Neural crest cell (in vitro differentiated cells): ENCODE data around the gene RCAN3. TPM values are rescaled to one million over a fixed set of nuclear protein-coding genes. Genes with fewer than 3 reads are reported as not detected.
A peak's percentile ranks its signal among the peaks of the same experiment; 100 is the strongest.

Experiments used
- DNase-seq: peaks from one replicate; pipeline ENCODE4 v3.0.0; 2021; ENCODE audit warnings: low read depth, mixed read lengths, low spot score
- H3K27ac Mint-ChIP-seq: one replicate; pipeline ENCODE4 v1.8.0; 2021; ENCODE audit warnings: mild to moderate bottlenecking, mixed read lengths; ENCODE audit not compliant: unreplicated experiment
- H3K27me3 Mint-ChIP-seq: 2 replicates; pipeline ENCODE4 v1.8.0; 2021; ENCODE audit warnings: low read depth, mild to moderate bottlenecking, mixed read lengths
- H3K36me3 Mint-ChIP-seq: 2 replicates; pipeline ENCODE4 v1.8.0; 2021; ENCODE audit warnings: low read depth, mild to moderate bottlenecking, mixed read lengths
- H3K4me1 Mint-ChIP-seq: 2 replicates; pipeline ENCODE4 v1.8.0; 2021; ENCODE audit warnings: mixed read lengths
- H3K4me3 Mint-ChIP-seq: one replicate; pipeline ENCODE4 v1.8.0; 2021; ENCODE audit warnings: mild to moderate bottlenecking, mixed read lengths
- H3K9me3 Mint-ChIP-seq: 2 replicates; pipeline ENCODE4 v1.8.0; 2021; ENCODE audit warnings: mixed read lengths
- CTCF ChIP-seq: fragments of 200-600 bp; sonication (generic); conservative IDR thresholded peaks from 2 replicates; pipeline ENCODE4 v1.5.0; 2021; ENCODE audit warnings: antibody characterized with exemption, mild to moderate bottlenecking
- total RNA-seq: library from RNA; stranded (reverse); gene quantifications from 2 replicates; pipeline ENCODE4 v1.2.1, GENCODE V29; 2021

The RCAN3 gene
- total RNA-seq, 1 donor from 2014 or later, result 2.2 TPM

GRCh38 chr1:24540051-24540905, 37.6 kb downstream of the RCAN3 start:
- TF ChIP-seq CTCF, result no peak
- Mint-ChIP-seq H3K27me3 (no peaks in the 10 kb centered on the region), H3K9me3 (no peaks in the 10 kb centered on the region), H3K27ac (no peak overlapping the region), H3K4me1 (peaks cover 11% of the 10 kb centered on the region), H3K36me3 (no peaks in the 10 kb centered on the region), H3K4me3 (no peak overlapping the region)
- DNase-seq, result no peak

- Mint-ChIP-seq H3K27ac (no peak overlapping the region), H3K27me3 (peaks cover 7% of the 10 kb centered on the region), H3K4me1 (peaks cover 14% of the 10 kb centered on the region), H3K9me3 (no peaks in the 10 kb centered on the region), H3K36me3 (no peaks in the 10 kb centered on the region), H3K4me3 (no peak overlapping the region)
- no peak for TF ChIP-seq CTCF
- no peak for DNase-seq
Observed at GRCh38 chr1:24540906-24541710, 38.5 kb downstream of the RCAN3 start.

DNA sequence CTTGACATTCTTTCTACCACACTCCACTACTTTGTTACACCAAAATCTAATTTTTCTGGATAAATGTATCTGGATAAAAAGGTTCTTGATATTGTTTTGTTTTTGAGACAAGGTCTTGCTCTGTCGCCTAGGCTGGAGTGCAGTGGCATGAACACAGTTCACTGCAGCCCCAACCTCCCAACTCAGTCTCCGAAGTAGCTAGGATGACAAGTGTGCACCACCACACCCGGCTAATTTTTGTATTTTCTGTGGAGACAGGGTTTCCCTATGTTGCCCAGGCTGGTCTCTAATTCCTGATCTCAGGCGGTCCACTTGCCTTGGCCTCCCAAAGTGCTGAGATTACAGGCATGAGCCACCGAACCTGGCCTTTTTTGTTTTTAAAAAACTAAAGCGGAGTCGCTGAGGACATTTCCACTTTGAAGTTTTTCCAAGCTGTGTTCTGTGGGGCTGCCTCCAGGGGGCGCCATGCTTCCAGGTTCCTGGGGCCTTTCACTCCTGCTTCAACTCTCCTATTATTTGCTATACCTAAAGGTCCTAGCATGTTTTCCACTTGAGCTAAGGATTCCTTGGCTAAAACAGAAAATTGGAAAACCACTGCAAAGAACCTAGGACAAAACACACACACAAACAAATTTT, 39.2 kb downstream of the RCAN3 start:
- DNase-seq, result no peak
- H3K4me1 Mint-ChIP-seq, result peaks cover 7% of the 10 kb centered on the region
- no peak overlapping the region for H3K27ac Mint-ChIP-seq
- peaks cover 8% of the 10 kb centered on the region for H3K27me3 Mint-ChIP-seq
- TF ChIP-seq CTCF, result peak; percentile 72
- H3K36me3 Mint-ChIP-seq, result no peaks in the 10 kb centered on the region
- H3K4me3 Mint-ChIP-seq, result no peak overlapping the region
- H3K9me3 Mint-ChIP-seq, result no peaks in the 10 kb centered on the region

DNA sequence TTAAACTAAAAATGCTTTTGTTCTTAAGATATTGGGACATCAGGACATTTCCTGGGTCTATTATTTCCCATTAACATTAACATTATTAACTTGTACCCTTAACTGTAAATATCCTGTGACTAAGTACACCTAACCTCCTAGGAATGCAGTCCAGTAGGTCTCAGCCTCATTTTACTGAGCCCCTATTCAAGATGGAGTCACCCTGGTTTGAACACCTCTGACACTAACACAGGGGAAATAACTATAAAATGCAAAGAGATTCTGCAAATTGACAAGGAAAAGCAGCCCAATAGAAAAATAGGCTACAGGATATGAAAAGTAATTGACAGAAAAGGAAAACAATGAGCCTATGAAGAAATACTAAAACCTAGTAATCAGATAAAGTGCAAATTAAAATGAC, 41.6 kb downstream of the RCAN3 start:
- Mint-ChIP-seq H3K4me3 (no peak overlapping the region), H3K27ac (no peak overlapping the region), H3K27me3 (peaks cover 19% of the 10 kb centered on the region), H3K4me1 (peaks cover 5% of the 10 kb centered on the region), H3K9me3 (no peaks in the 10 kb centered on the region), H3K36me3 (no peaks in the 10 kb centered on the region)
- no peak for TF ChIP-seq CTCF
- DNase-seq, result no peak

GRCh38 chr1:24545662-24546061, 43.0 kb downstream of the RCAN3 start:
- Mint-ChIP-seq H3K4me3 (no peak overlapping the region), H3K27ac (no peak overlapping the region), H3K9me3 (no peaks in the 10 kb centered on the region), H3K27me3 (peaks cover 26% of the 10 kb centered on the region), H3K36me3 (no peaks in the 10 kb centered on the region), H3K4me1 (peaks cover 5% of the 10 kb centered on the region)
- no peak for TF ChIP-seq CTCF
- DNase-seq, result no peak
